Left lung (tissue), 10 donors: ENCODE measurements around the gene KPRP. TPM values are rescaled to one million over a fixed set of nuclear protein-coding genes. Genes with fewer than 3 reads are reported as not detected.
A peak's percentile ranks its signal among the peaks of the same experiment; 100 is the strongest.

Experiments
- ATAC-seq: fragments of 200-7000 bp; cut with Tn5 transposase; one replicate; pipeline ENCODE4 v1.9.1; 2020; ENCODE audit warnings: moderate library complexity
- DNase-seq, 4 donors: peaks; one replicate each; pipeline ENCODE4 v3.0.0-alpha.2; 2013 to 2020
- H3K27ac ChIP-seq, 2 donors: fragments of 200-600 bp; sonication (generic) in 1 of 2; one replicate each; pipeline versions ENCODE4 v1.5.0 to v1.8.0; 2020 to 2021
- H3K27me3 ChIP-seq, 2 donors: fragments of 200-600 bp; sonication (generic) in 1 of 2; one replicate each; pipeline versions ENCODE4 v1.5.0 to v1.8.0; 2020 to 2021
- H3K36me3 ChIP-seq, 2 donors: fragments of 200-600 bp; sonication (generic) in 1 of 2; one replicate each; pipeline versions ENCODE4 v1.5.0 to v1.8.0; 2020 to 2021
- H3K4me1 ChIP-seq, 2 donors: fragments of 200-600 bp; one replicate each; pipeline ENCODE4 v1.8.0; 2021
- H3K4me3 ChIP-seq, 2 donors: fragments of 200-600 bp; sonication (generic) in 1 of 2; one replicate each; pipeline versions ENCODE4 v1.5.0 to v1.8.0; 2020 to 2021; ENCODE audit warnings: mild to moderate bottlenecking in 1 of 2
- H3K9me3 ChIP-seq, 2 donors: fragments of 200-600 bp; sonication (generic) in 1 of 2; one replicate each; pipeline versions ENCODE4 v1.5.0 to v1.8.0; 2020 to 2021
- intact Hi-C, 2 donors: fragments of 100-400 bp; cut with DNase I; formaldehyde crosslinking; loops; one replicate each; pipeline versions ENCODE4 v1.11.2 to v1.14.2; 2022
- polyA plus RNA-seq, 6 donors: library from polyadenylated mRNA; unstranded; fragments of 120-200 nt; gene quantifications; one replicate each; pipeline ENCODE4 v1.2.1, GENCODE V29; 2013; ENCODE audit not compliant: insufficient read length in 6 of 6
- total RNA-seq, 2 donors: library from RNA; stranded (reverse); fragmentation: NEBNext Ultra II Directional; extraction: Animal tissue kit (Norgen Biotek cat#: 25700); gene quantifications; one replicate each; pipeline ENCODE4 v1.2.1, GENCODE V29; 2021
- TF ChIP-seq, protein P1 (sequence below), 2 donors: fragments of 200-600 bp; sonication (generic) in 1 of 2; IDR thresholded peaks; one replicate each; pipeline versions ENCODE4 v1.5.0 to v1.8.0; 2021; ENCODE audit warnings: antibody characterized with exemption in 2 of 2
- donor health status: DM: no; HTN: yes; CAD: no.
- donor health status: DM: no; HTN: no; CAD: no.

The KPRP gene
- total and polyA plus RNA-seq, 8 donors = not detected

DNA sequence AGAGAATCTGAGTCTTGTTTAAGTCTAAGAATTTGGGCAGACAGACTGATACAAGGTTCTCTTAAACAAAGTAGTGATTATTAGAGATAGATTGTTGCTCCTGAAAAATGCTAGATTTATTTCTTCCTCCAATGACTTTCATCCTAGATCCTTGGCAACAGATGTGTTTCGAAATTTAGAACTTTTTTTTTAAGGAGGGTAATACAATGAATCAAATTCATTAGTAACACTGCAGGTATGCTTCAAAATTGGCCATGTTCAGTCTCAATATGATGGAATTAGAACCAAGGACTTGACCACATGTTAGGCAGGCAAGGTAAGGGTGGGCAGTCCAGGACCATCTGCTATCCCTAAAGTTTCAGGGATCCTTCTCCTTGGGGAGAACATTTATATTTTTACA lies 12.6 kb downstream of the KPRP start:
- intact Hi-C loops = no loop called here
- TF ChIP-seq, protein P1, sequence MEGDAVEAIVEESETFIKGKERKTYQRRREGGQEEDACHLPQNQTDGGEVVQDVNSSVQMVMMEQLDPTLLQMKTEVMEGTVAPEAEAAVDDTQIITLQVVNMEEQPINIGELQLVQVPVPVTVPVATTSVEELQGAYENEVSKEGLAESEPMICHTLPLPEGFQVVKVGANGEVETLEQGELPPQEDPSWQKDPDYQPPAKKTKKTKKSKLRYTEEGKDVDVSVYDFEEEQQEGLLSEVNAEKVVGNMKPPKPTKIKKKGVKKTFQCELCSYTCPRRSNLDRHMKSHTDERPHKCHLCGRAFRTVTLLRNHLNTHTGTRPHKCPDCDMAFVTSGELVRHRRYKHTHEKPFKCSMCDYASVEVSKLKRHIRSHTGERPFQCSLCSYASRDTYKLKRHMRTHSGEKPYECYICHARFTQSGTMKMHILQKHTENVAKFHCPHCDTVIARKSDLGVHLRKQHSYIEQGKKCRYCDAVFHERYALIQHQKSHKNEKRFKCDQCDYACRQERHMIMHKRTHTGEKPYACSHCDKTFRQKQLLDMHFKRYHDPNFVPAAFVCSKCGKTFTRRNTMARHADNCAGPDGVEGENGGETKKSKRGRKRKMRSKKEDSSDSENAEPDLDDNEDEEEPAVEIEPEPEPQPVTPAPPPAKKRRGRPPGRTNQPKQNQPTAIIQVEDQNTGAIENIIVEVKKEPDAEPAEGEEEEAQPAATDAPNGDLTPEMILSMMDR (IDR thresholded peaks at IDR 0.05) = no peak
- ATAC-seq = no peak

GRCh38 chr1:152774875-152775274 lies 17.1 kb downstream of the KPRP start, which contains the start of gene LCE1F:
TSS of gene LCE1F (plus strand) at chr1:152775140. CDS start at chr1:152776372, 1,232 bp downstream.
- DNase-seq = no peak
- intact Hi-C loops = no loop called here
- Histone ChIP-seq H3K27me3 (no peaks in the 10 kb centered on the region), H3K4me3 (no peak within 1 kb of the TSS), H3K27ac (no peak within 1 kb of the TSS), H3K36me3 (no peaks in the 10 kb centered on the region), H3K9me3 (no peaks in the 10 kb centered on the region), H3K4me1 (no peaks in the 10 kb centered on the region)
- no peak for ATAC-seq
- TF ChIP-seq, protein P1 (IDR thresholded peaks at IDR 0.05) = no peak

More for the DNA sequence above, 12.6 kb downstream of the KPRP start:
- Histone ChIP-seq H3K9me3 (no peaks in the 10 kb centered on the region), H3K27me3 (no peaks in the 10 kb centered on the region), H3K4me1 (no peaks in the 10 kb centered on the region), H3K4me3 (no peak overlapping the region), H3K27ac (no peak overlapping the region), H3K36me3 (no peaks in the 10 kb centered on the region)
- no peak for DNase-seq

GRCh38 chr1:152776361-152776760 lies 18.5 kb downstream of the KPRP start:
- no peaks in the 10 kb centered on the region for H3K36me3 ChIP-seq
- no peak overlapping the region for H3K27ac ChIP-seq
- no peak overlapping the region for H3K4me3 ChIP-seq
- no peak for ATAC-seq
- no peaks in the 10 kb centered on the region for H3K27me3 ChIP-seq
- TF ChIP-seq, protein P1 (IDR thresholded peaks at IDR 0.05) = no peak
- H3K4me1 ChIP-seq = no peaks in the 10 kb centered on the region
- intact Hi-C loops = no loop called here
- DNase-seq = peak in 1 of 4 donors; percentile 57
- H3K9me3 ChIP-seq = no peaks in the 10 kb centered on the region

- no peak for ATAC-seq
- no peaks in the 10 kb centered on the region for H3K9me3 ChIP-seq
- H3K27me3 ChIP-seq = peaks cover 0 to 5% of the 10 kb centered on the region in 2 donors
- no peaks in the 10 kb centered on the region for H3K36me3 ChIP-seq
- TF ChIP-seq, protein P1 (IDR thresholded peaks at IDR 0.05) = no peak
- intact Hi-C loops = no loop called here
- H3K4me1 ChIP-seq = no peaks in the 10 kb centered on the region
- DNase-seq = peak in 1 of 4 donors; percentile 1
- H3K4me3 ChIP-seq = no peak overlapping the region
- no peak overlapping the region for H3K27ac ChIP-seq
These were observed 19.8 kb downstream of the KPRP start for GRCh38 chr1:152777510-152778137.

- no peak overlapping the region for H3K4me3 ChIP-seq
- TF ChIP-seq, protein P1 (IDR thresholded peaks at IDR 0.05) = no peak
These were observed 25.3 kb downstream of the KPRP start for GRCh38 chr1:152783095-152783494.

More at GRCh38 chr1:152783095-152783494, 25.3 kb downstream of the KPRP start:
- no peaks in the 10 kb centered on the region for H3K36me3 ChIP-seq
- H3K9me3 ChIP-seq = no peaks in the 10 kb centered on the region
- no peak overlapping the region for H3K27ac ChIP-seq
- intact Hi-C loops = no loop called here
- ATAC-seq (no peak), DNase-seq (no peak)
- H3K4me1 ChIP-seq = no peaks in the 10 kb centered on the region
- peaks cover 0 to 5% of the 10 kb centered on the region in 2 donors for H3K27me3 ChIP-seq
